ENCODE results near the gene PIK3C2A. TPM values are rescaled to one million over a fixed set of nuclear protein-coding genes. Genes with fewer than 3 reads are reported as not detected.

PIK3C2A gene
- total and polyA plus RNA-seq, 2 of the 13 experiments (the other 11 are each of a cell fraction or from before 2014, with no cell fraction given): 27.5 to 49.9 TPM

GRCh38 chr11:17206463-17206862, 1.3 kb downstream of the PIK3C2A start:
- TF ChIP-seq RORA (CRISPR knock-in tag; IDR thresholded peaks at IDR 0.05): no peak
- WGBS (ENCODE audit: low lambda C conversion rate): 38% methylated on average over 2 of the region's 2 CpGs
- H3K4me2 ChIP-seq (ENCODE audit: low read depth, low read length): peak overlapping the region; percentile 88
- H4K20me1 ChIP-seq (ENCODE audit: insufficient read depth, low read length): peaks cover 25% of the 10 kb centered on the region
- ATAC-seq: no peak
- FAIRE-seq: no peak
- H3K36me3 ChIP-seq (replicated peaks in 1 of 2; ENCODE audit: control insufficient read depth in 1 of 2, insufficient read depth in 2 of 2, low read length in 2 of 2): peaks cover 0 to 7% of the 10 kb centered on the region in 2 experiments; a peak in 2 of 5 replicates
- TSS peak; percentile 70 for BruUV-seq (replicated peaks)
- peak overlapping the region; percentile 99 for H3K9ac ChIP-seq (ENCODE audit: insufficient read depth, low read depth, low read length)
- peak overlapping the region; percentile 99 for H3K27ac ChIP-seq (ENCODE audit: extremely low read length, insufficient read depth, low read length)
- peaks cover 61% of the 10 kb centered on the region for H3K4me1 ChIP-seq (ENCODE audit: insufficient read depth, low read length)
- ChIA-PET CTCF (ENCODE audit: low intra/inter-chr PET ratio, low total read pairs) (no interaction called here), POLR2A (interaction anchor here (0.8 to 1.6 kb wide), 4 partner anchors 9 to 24 kb away, joined by 3 to 4 read pairs (median 3); no protein-coding TSS in a partner anchor)
- H3K27me3 ChIP-seq (ENCODE audit: control insufficient read depth in 1 of 2, insufficient read depth in 2 of 2, low read length in 2 of 2): no peaks in the 10 kb centered on the region; a peak in 1 of 5 replicates
- intact Hi-C loops (cut with micrococcal nuclease; ENCODE audit: unreplicated experiment) (no loop called here), in situ Hi-C loops (cut with HindIII; ENCODE audit: extremely low pct_ligation_motif_present, low pct_unique_long_range_greater_than_20kb) (loop anchor here (10.0 kb wide), 1 partner anchor 148 kb away; the partner anchor contains the start of gene NCR3LG1)
- H3K79me2 ChIP-seq (ENCODE audit: insufficient read depth, low read length): peaks cover 61% of the 10 kb centered on the region
- no peak overlapping the region for H2AFZ ChIP-seq (ENCODE audit: low read length)
- DNase-seq (ENCODE audit: low spot score): no peak
- peak overlapping the region; percentile 89 to 92 (median 91) for H3K4me3 ChIP-seq (replicated peaks in 1 of 3; ENCODE audit: insufficient read depth in 1 of 3, low read depth in 2 of 3, low read length in 3 of 3)
- H3K9me3 ChIP-seq (ENCODE audit: low read length): no peaks in the 10 kb centered on the region

GRCh38 chr11:17197431-17197898, 10.3 kb downstream of the PIK3C2A start:
- in situ Hi-C loops (cut with HindIII; ENCODE audit: extremely low pct_ligation_motif_present, low pct_unique_long_range_greater_than_20kb): no loop called here
- H3K79me2 ChIP-seq (ENCODE audit: insufficient read depth, low read length): peaks cover 86% of the 10 kb centered on the region
- FAIRE-seq (peak; percentile 15), ATAC-seq (peak; percentile 96), DNase-seq (ENCODE audit: low spot score) (peak; percentile 93)
- peaks cover 7 to 29% of the 10 kb centered on the region in 2 experiments; a peak in 4 of 5 replicates for H3K36me3 ChIP-seq (replicated peaks in 1 of 2; ENCODE audit: control insufficient read depth in 1 of 2, insufficient read depth in 2 of 2, low read length in 2 of 2)
- intact Hi-C loops (cut with micrococcal nuclease; ENCODE audit: unreplicated experiment): loop anchor here (2.0 to 10.0 kb wide), 2 partner anchors 155 to 183 kb away; partner anchors contain the start of gene PLEKHA7
- H2AFZ ChIP-seq (ENCODE audit: low read length): no peak overlapping the region
- CTCF ChIA-PET (ENCODE audit: low intra/inter-chr PET ratio, low total read pairs): no interaction called here
- H4K20me1 ChIP-seq (ENCODE audit: insufficient read depth, low read length): peaks cover 5% of the 10 kb centered on the region
- POLR2A ChIA-PET: interaction anchor here (0.5 to 2.5 kb wide), 5 partner anchors 9 to 120 kb away, joined by 3 to 17 read pairs (median 4); partner anchors contain the start of genes PIK3C2A and RPS13
- H3K4me3 ChIP-seq (replicated peaks in 1 of 3; ENCODE audit: insufficient read depth in 1 of 3, low read depth in 2 of 3, low read length in 3 of 3): peak overlapping the region in 1 of 3 experiments; percentile 33; a peak in 1 of 6 replicates
- no TSS peak for BruUV-seq (replicated peaks)
- peaks cover 40% of the 10 kb centered on the region for H3K4me1 ChIP-seq (ENCODE audit: insufficient read depth, low read length)
- peak overlapping the region; percentile 57 for H3K4me2 ChIP-seq (ENCODE audit: low read depth, low read length)
- H3K9me3 ChIP-seq (ENCODE audit: low read length): no peaks in the 10 kb centered on the region
- H3K27ac ChIP-seq (ENCODE audit: extremely low read length, insufficient read depth, low read length): peak overlapping the region; percentile 72
- H3K27me3 ChIP-seq (ENCODE audit: control insufficient read depth in 1 of 2, insufficient read depth in 2 of 2, low read length in 2 of 2): no peaks in the 10 kb centered on the region
- no peak overlapping the region for H3K9ac ChIP-seq (ENCODE audit: insufficient read depth, low read depth, low read length)
- TF ChIP-seq HNF4A (CRISPR knock-in tag; IDR thresholded peaks at IDR 0.05): peak; percentile 71
- no peak for TF ChIP-seq KLF12 (CRISPR knock-in tag; IDR thresholded peaks at IDR 0.05; ENCODE audit: borderline replicate concordance)
- no peak for TF ChIP-seq ZMAT3 (CRISPR knock-in tag; conservative IDR thresholded peaks at IDR 0.05)
- no peak for TF ChIP-seq KAT7 (CRISPR knock-in tag; IDR thresholded peaks at IDR 0.05; ENCODE audit: borderline replicate concordance)
- no peak for TF ChIP-seq FOXK1 (CRISPR knock-in tag; IDR thresholded peaks at IDR 0.05; ENCODE audit: borderline replicate concordance, low read depth)
- TF ChIP-seq KMT2A (CRISPR knock-in tag; IDR thresholded peaks at IDR 0.05): no peak
- TF ChIP-seq HDAC6 (IDR thresholded peaks at IDR 0.05; ENCODE audit: low read depth, low read length): no peak
- no peak for TF ChIP-seq NFE2L1 (CRISPR knock-in tag; IDR thresholded peaks at IDR 0.05; ENCODE audit: borderline replicate concordance)
- no peak for TF ChIP-seq ZBTB3 (CRISPR knock-in tag; IDR thresholded peaks at IDR 0.05; ENCODE audit: borderline replicate concordance, low read depth)
- TF ChIP-seq ZFP62 (CRISPR knock-in tag; IDR thresholded peaks at IDR 0.05): no peak
- TF ChIP-seq ZSCAN20 (CRISPR knock-in tag; IDR thresholded peaks at IDR 0.05; ENCODE audit: borderline replicate concordance): no peak
- TF ChIP-seq, protein P1, sequence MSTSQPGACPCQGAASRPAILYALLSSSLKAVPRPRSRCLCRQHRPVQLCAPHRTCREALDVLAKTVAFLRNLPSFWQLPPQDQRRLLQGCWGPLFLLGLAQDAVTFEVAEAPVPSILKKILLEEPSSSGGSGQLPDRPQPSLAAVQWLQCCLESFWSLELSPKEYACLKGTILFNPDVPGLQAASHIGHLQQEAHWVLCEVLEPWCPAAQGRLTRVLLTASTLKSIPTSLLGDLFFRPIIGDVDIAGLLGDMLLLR (CRISPR knock-in tag; IDR thresholded peaks at IDR 0.05): no peak
- no peak for TF ChIP-seq ZNF841 (CRISPR knock-in tag; IDR thresholded peaks at IDR 0.05; ENCODE audit: borderline replicate concordance)
- TF ChIP-seq MIXL1 (CRISPR knock-in tag; IDR thresholded peaks at IDR 0.05): peak; percentile 85; the same call in 1 of the 2 replicates
- TF ChIP-seq ZSCAN29 (CRISPR knock-in tag; conservative IDR thresholded peaks at IDR 0.05): no peak
- TF ChIP-seq ZNF713 (CRISPR knock-in tag; IDR thresholded peaks at IDR 0.05): no peak
- TF ChIP-seq, protein P2, sequence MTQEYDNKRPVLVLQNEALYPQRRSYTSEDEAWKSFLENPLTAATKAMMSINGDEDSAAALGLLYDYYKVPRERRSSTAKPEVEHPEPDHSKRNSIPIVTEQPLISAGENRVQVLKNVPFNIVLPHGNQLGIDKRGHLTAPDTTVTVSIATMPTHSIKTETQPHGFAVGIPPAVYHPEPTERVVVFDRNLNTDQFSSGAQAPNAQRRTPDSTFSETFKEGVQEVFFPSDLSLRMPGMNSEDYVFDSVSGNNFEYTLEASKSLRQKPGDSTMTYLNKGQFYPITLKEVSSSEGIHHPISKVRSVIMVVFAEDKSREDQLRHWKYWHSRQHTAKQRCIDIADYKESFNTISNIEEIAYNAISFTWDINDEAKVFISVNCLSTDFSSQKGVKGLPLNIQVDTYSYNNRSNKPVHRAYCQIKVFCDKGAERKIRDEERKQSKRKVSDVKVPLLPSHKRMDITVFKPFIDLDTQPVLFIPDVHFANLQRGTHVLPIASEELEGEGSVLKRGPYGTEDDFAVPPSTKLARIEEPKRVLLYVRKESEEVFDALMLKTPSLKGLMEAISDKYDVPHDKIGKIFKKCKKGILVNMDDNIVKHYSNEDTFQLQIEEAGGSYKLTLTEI (CRISPR knock-in tag; conservative IDR thresholded peaks at IDR 0.05): no peak

Data from HepG2 (cell line).